Activated CD4-positive, alpha-beta T cell treated with anti-CD3 and anti-CD28 coated beads, Interleukin-2, Interleukin-4, amounts not matched to agents 100 ng/mL and 50 ng/mL, durations not matched to agents 16 hours and 8 hours (primary cell): ENCODE measurements around the gene RBM4B.
"Not testable (repeated sequence)": the region's sequence is repeated elsewhere in the genome, so short reads cannot be mapped to it uniquely, and the experiment has no call there.

ENCODE experiments used
- DNase-seq: peaks from one replicate; pipeline ENCODE4 v3.0.0-alpha.2; 2020; ENCODE audit warnings: low spot score

Gene RBM4B

GRCh38 chr11:66677599-66678375 lies at the start of gene RBM4B:
Gene RBM4B, minus strand, starts transcription at chr11:66677887. Its CDS starts 808 bp downstream, at chr11:66677079.
- DNase-seq, result peak; percentile 97

DNA sequence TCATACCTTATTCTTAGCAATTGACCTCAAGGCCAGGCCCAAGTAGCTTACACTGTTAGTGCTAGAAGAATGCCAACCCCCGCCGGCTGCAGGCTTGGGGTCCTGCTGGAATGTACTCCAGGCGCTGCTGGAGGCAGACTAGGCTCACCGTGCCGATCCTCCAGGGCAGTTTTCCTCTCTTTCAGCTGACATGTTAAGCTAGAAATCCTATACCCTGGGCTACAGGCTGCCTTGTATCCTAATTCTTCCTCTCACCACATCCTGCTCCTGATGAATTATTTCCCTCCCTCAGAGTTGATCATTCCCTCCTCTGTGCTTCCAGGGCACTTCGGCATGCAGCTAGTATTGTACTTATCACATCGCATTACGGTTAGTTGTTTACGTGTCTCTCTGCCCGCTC lies 48.0 kb upstream of the RBM4B start:
- DNase-seq, result no peak

DNA sequence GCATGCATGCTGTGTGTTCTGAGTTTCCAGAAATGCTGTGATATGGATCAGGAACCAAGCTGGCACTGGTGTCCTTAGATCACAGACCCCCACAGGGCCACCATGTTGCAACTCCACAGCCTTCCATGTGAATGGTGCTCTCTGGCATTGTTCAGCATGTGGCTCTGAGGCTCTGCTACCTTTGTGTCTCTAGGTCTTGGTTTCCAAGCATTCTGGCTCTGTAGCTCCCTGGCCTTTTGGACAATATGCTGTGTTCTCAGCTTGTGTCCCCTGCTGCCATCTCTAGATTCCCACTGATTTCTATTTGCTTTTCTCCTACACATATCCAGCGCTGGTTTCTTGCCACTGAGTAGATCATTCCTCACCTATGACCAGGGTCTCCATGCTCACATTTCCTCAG lies 47.4 kb upstream of the RBM4B start:
- DNase-seq, result no peak

GRCh38 chr11:66724167-66724566 lies 46.5 kb upstream of the RBM4B start:
- not testable (repeated sequence) for DNase-seq

DNA sequence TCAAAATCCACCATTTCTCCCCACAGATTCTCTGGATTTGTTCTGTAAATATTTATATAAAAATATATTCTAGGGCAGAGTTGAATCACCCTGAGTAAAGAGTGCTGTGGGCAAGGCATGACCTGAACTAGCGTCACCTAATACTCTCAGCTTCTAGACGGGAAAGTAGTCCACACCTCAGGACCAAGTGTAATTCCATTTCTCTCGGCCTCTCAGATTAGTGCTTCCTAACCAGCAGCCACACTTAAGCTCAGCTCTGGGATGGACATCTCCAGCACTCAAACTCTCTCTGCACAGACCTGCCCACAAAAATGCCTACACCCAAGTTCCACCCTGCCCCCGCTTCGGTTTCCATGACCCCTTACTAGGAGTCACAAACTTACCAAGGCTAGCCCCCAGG lies 46.0 kb upstream of the RBM4B start:
- no peak for DNase-seq

GRCh38 chr11:66722745-66723651 lies 45.3 kb upstream of the RBM4B start:
- no peak for DNase-seq

- DNase-seq, result no peak
These were observed 44.3 kb upstream of the RBM4B start for GRCh38 chr11:66721939-66722338.

DNA sequence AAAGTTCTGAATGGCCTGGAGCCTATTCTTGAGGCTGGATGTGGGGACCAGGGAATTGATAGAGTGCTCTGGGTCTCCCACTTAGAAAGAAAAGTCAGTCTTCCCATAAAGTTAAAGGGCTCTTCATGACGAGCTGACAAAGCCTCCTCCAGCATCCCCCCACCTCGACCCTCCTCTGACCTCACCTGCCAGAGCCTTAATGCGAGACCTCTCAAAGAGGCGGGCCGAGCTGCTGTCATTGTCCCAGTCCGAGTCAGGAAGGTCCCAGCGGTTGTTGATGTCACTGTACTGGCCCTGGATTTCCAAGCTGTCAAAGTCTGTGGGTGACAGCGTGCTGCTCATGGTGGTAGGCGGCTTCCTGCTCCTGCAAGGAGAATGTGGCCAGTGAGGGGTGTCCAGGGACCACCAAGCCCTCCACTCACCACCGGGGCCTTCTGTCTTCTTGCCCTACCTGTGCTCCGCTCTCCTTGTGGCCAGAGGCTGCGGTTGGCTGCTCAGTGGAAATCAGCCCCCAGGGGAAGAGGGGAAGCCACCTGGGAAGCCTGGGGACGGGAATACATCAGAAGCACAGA lies 43.3 kb upstream of the RBM4B start:
- DNase-seq, result no peak

- DNase-seq, result peak; percentile 77
These were observed 42.7 kb upstream of the RBM4B start for GRCh38 chr11:66720223-66720898.

DNA sequence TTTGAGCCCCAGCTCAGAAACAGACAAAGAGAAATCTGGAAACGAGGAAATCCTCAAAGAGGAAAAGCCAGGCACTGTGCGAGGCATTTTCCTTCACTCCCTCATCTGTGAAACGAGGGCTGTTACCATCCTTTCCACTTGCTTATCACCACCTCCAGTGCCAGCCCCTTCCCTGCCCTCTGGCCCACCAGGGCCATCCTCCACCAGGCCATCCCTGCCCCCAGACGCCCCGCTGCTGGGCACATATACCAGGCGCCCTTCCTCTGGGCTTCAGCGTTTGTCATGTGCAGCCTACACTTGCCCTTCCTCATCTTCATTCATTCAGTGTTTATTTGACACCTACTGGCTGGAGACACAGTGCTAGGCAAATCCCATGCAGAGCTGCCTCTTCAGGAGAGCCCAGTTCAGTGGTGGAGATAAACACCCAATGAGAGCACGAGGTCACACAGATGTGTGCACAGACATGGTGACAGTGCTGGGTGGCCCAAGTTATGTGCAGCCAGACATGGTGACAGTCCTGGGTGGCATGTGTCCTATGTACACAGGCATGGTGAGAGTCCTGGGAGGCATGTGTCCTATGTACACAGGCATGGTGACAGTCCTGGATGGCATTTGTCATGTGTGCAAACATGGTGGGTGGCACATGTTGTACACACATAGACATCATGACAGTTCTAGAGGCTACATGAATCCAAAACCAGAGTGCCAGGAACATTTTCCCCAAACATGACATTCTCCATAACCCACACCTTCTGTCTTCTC lies 41.6 kb upstream of the RBM4B start:
- DNase-seq, result no peak

DNA sequence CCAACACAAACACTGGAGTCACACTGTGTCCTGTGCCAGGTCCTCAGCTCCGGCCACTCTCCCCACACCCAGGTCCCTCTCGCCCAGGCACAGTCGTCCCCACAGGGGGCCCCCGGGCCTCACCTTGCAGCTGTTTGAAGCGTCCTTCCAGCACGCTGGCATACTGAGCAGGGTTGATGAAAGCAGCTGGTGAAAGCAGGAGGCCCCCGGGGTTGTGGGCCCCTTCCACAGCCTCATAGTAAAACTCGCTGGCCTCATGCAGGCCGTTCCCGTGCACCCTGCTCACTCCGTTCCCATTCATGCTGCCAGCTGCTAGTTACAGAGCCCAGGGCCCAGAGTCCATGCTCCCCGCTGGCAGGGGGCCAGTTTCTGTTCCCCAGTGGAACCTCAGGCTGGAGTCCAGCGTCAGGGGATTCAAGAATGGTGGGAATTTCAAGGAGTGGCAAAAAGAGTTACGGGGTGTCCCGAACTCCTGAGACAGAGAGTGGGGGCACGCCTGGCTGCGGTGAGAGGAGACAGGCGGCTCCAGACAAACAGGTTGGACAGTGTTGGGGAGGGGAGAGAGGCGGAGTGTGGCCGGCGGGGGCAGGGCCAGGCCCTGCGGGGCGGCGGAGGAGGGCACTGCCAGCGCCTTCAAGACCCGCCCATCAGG lies 40.8 kb upstream of the RBM4B start:
- DNase-seq, result no peak

DNA sequence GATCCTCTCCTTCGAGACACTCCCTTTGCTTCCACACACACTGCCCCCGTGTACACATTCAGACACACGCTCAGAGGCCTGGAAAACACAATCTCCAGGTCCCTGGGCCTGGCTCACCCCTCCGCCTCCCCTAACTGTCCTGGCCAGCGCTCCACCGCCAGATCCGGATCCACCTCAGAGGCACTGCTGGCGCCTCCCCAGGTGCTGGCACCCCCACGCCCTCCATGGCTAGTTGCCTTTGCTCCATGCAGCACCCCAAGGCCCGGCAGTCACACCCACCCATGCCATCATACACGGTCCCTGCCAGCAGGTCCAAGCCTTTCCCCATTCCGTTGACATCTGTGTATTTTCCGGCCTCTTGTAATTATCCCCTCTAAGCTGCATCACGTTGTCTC lies 40.2 kb upstream of the RBM4B start:
- no peak for DNase-seq

GRCh38 chr11:66716996-66717395 lies 39.3 kb upstream of the RBM4B start:
- DNase-seq, result no peak

- no peak for DNase-seq
These were observed 37.8 kb upstream of the RBM4B start for GRCh38 chr11:66715346-66716085.

DNA sequence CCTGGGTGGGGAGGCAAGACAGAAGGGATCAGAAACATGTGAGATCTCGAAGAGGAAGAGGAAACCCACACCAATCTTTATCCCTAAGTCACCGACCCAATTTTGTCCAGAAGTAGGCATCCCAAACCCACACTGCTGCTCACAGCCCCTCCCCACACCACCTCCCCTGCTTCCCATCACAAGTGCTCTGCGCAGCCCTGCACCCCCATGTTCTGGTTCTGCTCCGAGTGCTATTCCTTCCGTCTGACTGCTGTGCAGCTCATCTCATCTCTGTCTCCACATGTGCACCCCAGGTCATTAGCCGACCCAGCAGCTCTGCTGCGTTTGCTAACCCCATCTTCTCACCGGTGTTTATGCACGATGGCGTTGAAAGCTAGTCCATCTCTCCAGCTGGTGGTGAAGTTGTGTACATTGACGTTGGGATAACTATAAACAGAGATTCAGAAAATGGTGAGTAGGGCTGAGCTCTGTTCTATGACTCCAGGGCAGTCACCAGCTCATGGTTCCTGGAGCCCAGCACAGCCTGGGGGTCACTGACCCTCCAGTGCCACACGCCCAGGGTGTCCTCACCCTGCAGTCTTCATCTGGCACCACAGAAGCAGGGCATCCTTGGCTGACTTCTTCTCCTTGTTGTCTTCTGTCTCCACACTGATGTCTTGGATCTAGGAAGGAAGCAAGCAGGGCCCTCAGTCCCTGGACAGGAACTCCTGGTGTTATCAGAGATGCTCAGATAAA lies 36.2 kb upstream of the RBM4B start:
- no peak for DNase-seq

DNA sequence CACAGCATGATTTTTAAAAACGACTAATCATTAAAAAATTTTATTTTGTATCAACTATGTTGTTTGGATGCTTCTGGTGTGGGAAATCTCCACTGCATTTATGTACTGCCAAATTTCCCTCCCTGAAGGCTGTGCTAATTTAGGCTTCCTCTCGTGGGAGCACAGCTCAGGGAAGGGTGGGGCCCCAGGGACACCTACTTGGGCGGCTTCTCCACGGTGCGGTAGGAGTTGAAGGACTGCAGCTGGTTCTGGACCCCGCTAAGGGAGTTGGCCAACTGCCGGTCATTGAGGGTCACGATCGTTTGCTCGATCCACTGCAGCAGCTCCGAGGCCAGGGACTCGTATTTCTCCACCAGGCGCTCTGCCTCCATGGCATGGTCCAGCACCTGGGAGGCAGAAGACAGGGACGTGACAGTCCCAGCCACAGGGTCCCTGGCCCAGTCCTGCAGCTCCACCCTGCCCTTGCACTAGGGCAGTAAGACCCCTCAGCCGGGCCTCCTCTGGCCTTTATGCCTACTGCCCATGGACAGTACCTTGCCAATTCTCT lies 32.8 kb upstream of the RBM4B start:
- no peak for DNase-seq

GRCh38 chr11:66708701-66709100 lies 31.0 kb upstream of the RBM4B start:
- no peak for DNase-seq

- DNase-seq, result no peak
These were observed 30.4 kb upstream of the RBM4B start for GRCh38 chr11:66708094-66708493.

GRCh38 chr11:66707486-66707885 lies 29.8 kb upstream of the RBM4B start:
- no peak for DNase-seq
